ENCODE data around the gene MYOC.
"Not testable (repeated sequence)": the region's sequence is repeated elsewhere in the genome, so short reads cannot be mapped to it uniquely, and the experiment has no call there.

Gene MYOC

DNA sequence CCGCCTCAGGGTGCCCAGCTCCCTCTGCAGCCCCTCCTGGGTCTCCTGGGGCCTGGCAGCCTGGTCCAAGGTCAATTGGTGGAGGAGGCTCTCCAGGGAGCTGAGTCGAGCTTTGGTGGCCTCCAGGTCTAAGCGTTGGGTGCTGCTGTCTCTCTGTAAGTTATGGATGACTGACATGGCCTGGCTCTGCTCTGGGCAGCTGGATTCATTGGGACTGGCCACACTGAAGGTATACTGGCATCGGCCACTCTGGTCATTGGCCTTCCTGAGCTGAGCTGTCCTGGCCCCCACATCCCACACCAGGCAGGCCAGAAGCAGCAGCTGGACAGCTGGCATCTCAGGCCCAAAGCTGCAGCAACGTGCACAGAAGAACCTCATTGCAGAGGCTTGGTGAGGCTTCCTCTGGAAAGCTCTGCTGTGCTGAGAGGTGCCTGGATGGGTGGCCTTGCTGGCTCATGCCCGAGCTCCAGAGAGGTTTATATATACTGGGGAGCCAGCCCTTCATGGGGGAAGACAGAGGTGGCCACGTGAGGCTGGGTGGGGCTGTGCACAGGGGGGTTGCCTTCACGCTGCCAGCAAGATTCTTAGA is at the start of gene MYOC:
TSS of gene MYOC (minus strand) at position 455 of the 589 bp plus-strand sequence. CDS start at position 378, 77 bp downstream.
- no peak for DNase-seq

DNA sequence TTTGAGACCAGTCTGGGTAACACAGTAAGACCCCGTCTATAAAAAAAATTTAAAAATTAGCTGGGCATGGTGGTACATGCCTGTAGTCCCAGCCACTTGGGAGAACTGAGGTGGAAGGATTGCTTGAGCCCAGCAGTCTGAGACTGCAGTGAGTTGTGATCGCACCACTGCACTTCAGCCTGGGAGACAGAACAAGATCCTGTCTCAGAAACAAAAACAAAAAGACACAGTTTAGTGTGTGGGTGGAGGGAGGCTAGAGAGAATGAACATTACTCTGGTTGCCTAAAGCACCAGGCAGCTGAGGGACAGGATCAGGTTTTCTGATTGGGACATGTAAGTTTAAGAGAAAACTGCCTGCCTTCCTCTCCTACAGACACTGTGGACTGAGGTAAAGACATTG is 47.0 kb upstream of the MYOC start:
- no peak for DNase-seq

DNA sequence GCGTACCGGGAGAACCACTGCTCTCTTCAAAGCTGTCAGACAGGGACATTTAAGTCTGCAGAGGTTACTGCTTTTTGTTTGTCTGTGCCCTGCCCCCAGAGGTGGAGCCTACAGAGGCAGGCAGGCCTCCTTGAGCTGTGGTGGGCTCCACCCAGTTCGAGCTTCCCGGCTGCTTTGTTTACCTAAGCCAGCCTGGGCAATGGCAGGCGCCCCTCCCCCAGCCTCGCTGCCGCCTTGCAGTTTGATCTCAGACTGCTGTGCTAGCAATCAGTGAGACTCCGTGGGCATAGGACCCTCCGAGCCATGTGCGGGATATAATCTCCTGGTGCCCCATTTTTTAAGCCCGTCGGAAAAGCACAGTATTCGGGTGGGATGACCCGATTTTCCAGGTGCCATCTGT is 43.3 kb upstream of the MYOC start:
- DNase-seq: not testable (repeated sequence)

DNA sequence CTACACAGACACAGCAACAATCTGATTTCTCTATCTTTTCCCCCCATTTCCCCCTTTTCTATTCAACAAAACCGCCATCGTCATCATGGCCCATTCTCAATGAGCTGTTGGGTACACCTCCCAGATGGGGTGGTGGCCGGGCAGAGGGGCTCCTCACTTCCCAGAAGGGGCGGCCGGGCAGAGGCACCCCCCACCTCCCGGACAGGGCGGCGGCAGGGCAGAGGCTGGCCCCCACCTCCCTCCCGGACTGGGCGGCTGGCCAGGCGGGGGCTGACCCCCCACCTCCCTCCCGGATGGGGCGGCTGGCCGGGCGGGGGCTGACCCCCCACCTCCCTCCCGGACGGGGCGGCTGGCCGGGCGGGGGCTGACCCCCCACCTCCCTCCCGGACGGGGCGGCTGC is 41.1 kb upstream of the MYOC start:
- DNase-seq: not testable (repeated sequence)

DNA sequence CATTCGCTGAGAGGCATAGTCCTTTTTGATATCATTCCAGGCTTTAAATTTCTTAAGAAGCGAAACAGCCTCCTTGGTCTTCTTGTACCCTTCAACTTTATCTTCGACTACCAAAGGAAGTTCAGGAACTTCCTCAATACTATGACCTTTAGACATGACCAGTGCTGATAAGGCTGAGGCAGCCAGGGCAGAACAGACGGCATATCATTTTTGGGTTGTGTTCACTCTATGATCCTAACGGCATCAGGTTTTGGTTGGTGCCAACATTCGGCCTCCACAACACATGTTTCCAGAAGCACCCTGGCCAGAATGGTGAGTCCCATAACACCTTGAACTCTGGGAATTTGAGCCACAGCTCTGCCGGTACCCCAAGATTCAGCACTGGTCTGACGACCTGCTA is 31.4 kb upstream of the MYOC start:
- no peak for DNase-seq

DNA sequence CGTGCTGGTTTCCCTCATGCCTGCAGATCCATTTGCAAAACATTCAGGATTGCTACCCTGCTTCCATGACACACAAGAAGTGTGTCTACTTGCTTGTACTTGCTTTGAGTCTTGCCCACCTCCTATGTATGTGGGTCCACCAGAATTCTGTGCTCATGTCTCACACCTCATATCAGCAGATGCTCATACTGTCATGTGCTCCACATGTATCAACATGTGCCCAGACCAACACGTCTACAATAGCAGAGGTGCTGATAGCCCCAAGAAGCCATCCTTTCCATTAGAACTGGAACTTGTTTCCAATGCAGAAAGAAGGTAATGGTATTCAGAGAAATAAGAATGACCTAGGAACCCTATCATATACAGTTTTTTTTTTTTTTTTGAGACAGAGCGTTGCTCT is 27.9 kb upstream of the MYOC start:
- DNase-seq: no peak

DNA sequence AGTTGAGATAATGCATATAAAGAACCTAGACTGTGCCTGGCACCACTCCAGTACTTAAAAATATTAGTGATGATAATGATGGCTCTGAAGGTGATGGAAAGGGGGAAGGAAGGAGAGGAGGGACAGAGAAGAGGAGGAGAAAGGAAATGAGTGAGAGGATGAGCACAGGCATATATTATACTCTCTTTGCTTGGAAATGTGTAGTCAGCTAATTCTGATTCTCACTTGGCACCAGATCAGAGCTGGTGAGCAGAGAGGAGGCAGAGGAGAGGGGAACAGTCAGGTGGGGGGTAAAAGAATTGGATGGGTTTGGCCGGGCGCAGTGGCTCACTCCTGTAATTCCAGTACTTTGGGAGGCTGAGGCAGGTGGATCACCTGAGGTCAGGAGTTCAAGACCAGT is 24.3 kb upstream of the MYOC start:
- DNase-seq: no peak

DNA sequence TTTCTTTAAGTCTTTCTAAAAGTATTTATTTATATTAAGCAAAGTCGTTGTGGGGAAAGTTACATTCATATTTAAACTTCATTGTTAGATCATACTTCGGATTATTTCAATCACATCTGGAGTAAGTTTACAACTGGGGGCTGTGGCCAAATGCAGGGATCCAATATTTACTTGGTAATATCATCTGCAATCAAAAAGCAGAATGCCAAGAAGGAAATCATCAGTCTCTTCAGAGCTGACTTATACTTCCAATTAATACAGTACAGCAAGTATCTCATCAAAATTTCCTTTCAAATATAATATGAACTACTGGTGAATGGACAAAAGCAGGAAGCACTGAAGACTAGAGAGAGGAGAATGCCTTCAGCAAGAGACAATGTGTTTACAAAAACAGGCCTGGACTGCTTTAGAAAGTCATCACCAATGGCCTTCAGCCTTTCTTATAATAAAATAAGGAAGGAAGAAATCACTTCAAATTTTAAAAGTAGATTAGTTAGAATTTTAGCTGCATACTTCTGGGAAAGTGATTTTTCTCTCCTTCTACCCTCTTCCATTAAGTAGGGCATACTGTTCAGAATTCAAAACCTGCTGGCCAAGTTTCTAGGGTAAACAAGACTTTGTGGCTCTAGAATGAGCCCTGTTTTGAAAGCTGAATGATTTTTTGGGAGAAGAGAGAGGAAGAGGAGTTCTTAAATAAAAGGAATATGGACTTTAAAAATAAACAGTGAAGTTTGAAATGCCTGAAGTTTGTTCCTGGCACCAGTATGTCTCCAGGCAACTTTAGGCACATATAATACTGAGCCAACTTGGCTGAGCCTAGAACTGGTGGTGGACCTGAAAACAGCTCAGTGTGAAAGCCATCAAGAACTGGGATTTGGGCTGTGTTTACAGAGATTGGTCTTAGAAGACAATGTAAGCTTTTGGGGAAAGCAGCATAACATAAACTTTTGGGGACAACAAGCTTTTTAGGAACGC is 22.2 kb upstream of the MYOC start:
- no peak for DNase-seq

DNA sequence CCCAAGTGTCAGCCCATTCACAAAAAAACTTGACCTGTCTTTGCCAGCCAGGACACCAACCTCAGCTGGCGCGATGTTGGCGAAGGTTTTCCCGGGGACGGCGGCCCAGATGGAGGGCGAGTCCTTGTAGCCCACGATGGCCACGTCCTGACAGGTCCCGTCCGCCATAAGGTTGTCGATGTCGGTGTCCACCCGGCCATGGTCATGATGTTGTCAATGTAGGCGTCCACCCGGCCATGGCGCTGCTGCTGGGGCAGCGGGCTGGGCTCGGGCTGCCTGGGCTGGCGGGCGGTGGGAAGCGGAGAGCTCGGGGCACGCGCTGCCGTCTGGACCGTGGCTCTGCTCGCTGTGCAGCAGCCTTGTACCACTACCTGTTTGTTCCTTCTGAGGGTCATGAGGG is 18.3 kb upstream of the MYOC start:
- DNase-seq: no peak

DNA sequence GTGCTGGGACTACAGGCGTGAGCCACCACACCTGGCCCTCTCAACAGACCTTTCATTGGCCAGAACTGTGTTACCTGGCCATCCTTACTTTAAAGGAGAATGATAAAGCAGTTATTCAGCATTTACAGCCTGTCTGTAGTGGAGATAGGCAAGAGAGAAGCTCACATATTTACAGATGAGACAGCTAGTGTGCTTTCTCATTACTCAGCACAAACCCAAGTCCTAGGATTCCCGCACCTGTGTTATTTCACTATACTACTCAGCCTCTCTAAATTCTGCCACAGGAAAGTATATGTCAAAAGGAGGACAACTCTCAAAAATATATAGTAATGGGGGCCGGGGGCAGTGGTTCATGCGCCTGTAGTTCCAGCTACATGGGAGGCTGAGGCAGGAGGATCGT is 15.9 kb upstream of the MYOC start:
- no peak for DNase-seq

DNA sequence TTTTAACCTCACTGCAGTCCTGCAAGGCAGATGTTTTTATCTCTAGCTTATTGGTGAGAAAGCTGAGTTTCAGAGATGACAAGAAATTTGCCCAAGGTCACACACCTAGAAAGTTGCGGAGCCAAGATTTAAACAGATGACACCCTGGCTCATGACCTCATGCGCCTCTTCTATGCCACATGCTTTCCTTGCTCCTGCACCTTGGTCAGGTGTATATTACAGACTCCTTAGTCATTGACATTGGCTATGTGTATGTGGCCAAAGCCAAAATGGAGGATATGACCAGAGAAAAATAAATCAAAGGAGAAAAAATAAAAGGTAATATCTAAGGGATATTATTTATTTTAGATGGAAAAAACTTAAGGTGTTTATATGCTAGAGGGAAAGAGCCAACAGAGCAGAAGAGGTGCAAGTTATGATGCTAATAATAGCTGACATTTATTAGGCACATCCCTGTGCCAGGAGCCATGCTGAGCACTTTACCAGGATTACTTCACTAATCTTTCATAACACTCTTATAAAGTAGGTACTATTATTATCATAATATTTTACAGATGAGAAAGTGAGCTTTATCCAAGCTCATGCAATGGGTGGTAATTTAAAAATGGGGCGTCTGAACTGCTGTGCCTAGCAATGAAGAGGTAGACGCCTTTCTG is 13.8 kb upstream of the MYOC start:
- DNase-seq: no peak

DNA sequence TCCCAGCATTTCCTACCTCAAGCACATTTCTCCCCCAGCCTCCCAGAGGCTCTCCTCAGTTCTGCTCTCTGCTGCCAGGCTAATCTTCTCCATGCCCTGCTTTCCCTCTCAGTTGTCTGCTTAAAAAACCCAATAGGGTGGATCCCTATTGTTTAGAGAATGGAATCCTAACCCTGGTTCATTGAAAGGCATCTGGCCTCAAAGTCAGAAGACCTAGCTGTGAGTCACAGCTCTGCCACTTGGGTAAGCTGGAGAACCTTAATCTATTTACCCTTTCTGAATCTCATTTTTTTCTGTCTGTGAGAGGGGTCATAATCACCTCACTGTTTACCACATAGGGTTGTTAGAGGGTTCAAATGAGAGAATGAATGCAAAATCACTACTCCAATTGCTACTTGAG is 12.5 kb upstream of the MYOC start:
- DNase-seq: no peak

DNA sequence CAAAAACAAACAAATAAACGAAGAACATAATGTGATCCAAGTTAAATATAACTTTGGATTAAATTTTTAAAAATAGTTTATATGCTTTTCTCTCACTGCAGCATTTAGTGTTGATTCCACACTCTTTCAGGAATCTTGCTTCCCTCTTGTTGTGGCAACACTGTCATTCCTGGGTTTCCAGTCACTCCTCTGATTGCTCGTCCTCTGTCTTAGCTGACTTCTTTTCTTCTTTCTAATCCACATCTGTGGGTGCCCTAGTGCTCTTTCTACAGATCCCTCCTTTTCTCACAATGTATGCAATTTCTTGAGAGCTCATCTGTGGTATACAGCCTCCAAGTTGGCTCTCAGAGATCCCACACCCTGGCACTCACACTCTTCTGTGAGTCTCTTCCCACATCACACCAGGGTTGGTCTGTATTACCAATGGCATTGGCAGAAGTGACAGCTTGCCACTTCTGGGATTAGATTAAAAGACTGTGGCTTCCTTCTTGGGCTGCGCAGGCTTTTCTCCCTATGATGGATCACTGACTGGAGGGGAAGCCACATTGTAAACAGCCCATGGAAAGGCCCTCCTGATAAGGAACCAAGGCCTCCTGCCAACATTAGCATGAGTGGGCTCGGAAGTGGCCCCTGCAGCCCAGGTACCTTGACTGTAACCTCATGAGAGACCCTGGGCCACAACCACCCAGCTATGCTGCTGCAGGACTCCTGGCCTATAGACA is 11.5 kb upstream of the MYOC start:
- DNase-seq: no peak

DNA sequence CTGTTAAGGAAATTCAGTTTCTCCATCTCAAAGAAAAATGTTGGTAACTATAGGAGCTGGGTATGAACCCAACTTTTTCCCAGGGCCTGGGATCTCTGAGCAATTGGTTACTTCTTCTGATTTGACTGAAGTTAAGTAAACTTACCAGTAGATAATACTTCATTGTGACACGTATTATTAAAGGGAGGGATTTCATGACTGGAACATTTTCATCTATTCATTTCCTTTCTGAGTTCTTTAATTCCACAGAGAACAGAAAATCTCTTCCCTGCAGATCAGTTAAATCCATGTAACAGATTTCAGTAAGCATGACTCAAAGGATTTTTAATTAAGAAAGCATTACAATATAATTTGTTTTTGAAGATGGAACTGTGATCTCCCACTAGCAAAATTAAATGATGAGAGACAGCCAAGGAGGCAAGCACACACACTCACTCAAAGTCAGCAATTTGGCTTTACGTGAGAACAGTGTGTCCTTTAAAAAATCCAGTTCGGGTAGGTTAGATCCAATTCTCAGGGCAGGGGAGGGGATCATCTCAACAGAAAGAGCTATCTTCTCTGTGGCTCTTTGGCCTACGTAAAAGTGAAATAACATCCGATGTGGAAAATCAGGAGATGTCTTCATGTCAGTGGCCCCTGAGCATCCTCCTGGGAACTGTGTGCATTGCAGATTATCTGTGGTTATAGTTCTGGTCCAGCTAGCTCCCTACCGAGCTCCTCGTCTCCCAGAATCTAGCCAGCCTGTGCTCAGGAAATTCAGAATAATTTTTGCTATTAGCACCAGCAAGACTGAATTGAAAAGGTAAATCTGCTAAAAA is 10.8 kb upstream of the MYOC start:
- no peak for DNase-seq

DNA sequence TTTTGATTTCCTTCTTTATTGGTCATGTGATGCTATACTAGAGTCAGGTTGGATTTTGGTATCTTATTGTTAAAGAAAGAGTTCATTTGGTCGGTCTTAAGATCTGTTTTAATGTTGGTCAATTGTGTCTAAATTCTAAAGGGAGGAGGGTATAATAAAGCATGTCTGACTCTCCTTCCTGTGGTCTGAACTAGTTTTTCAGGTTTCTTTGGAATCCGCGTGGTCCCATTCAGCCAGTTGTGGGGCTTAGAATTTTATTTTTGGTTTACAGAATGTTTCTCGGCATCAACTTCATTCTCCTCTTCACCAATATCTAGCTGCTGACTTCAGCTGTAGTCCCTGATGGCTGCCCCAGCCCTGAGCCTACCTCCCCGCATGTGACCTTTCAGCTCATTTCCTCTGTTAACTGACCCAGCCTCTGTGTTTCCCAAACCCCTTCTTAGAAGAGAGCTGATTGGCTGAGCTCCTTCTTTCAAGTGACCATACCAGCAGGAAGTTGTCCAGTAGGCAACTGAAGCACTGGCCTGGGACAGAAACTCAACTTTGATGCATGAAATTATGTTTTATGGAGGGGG is 8.7 kb upstream of the MYOC start:
- no peak for DNase-seq

DNA sequence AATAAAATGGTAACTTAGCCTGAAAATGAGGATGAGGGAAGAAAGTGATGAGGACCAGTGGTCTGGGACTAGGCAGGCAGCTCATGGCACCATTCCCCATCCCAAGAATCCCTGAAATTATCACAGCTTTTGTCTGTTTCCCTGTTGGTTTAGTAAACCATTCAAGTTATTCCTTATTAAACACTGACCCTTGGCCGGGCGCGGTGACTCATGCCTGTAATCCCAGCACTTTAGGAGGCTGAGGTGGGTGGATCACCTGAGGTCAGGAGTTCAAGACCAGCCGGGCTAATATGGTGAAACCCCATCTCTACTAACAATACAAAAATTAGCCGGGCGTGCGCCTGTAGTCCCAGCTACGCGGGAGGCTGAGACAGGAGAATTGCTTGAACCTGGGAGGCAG is 3.7 kb upstream of the MYOC start:
- not testable (repeated sequence) for DNase-seq

DNA sequence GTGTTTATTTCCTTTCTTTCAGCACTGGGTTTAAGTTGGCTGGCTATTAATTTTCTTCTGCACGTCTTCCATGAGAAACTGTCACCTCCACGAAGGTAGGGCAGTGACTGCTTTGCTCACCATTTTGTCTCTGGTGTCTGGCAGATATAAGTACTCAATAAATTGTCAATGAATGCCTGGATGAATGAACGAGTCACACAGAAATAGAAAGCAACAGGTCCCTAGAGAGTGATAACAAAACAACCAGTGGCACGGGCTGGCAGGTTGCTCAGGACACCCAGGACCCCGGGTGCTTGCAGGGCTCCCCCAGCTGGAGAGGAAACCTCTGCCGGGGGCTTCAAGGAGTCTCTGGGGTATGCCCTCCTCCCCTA is 3.2 kb upstream of the MYOC start:
- no peak for DNase-seq

DNA sequence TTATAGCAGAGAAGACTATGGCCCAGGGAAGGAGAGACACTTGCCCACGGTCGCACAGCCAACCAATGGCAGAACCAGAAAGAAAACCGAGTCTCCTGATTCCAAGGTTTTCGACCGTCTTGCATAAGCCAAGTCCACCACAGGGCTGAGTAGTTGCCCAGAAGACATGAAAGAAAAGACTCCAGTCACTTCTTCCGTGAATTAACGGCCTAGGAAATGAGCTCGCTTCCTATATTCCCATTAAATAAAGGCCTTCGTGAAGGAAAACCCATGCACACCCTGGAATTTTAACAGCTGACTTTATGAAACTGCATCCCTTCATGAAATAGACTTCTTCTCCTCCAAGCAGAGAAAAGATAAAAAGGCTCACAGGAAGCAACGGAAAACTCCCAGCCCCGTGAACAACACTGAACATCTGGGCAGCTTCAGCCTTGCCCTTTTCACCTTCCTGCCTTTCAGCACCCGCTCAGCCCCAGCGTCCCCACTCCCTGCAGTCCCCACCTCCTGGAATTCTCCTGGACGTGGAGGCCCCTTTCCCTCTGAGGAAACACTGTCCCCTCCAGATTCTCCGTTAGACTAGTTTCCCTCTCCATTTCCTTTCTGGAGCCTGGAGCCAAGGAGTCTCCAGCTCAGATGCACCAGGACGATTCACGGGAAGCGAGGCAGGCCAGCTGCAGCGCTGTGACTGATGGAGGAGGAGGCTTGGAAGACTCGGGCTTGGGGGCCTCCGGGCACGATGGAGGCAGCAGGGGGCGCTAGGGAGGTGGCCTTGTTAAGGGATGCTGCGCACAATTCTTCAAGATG is 2.7 kb upstream of the MYOC start:
- DNase-seq: peak; percentile 12

DNA sequence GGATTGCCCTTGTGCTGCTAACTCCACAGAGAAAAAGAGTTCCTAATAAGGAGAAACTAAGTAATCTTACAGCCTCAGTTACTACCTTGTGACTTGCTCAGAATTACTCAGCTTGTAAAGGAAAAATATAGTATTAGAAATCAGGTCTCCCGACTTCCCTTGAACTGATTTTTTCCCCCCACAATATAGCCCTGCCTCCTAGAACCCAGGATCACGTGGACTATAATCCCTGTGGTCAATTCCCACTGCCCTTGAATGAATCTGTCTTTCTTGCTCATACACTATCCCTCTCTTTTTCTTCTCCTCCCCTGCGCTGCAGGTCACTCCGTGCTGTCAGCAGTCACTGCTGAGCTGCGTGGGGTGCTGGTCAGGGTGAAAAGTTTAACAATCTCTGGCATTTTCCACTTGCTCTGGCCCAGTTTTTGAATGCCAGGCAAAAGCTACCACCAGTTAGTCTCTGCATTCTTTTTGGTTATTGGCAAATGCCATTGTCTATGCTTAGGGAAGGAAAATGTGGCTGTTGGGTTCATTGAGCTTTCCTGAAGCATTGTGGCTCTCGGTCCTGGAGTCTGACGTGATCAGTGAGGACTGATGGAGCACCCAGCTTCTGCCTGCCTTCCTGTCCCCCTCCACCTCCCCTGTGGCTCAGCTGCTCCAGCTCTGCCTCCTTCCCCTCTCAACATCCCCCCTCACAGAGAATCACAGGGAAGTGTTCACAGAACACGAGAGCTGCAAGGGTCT is 1.9 kb upstream of the MYOC start:
- no peak for DNase-seq

DNA sequence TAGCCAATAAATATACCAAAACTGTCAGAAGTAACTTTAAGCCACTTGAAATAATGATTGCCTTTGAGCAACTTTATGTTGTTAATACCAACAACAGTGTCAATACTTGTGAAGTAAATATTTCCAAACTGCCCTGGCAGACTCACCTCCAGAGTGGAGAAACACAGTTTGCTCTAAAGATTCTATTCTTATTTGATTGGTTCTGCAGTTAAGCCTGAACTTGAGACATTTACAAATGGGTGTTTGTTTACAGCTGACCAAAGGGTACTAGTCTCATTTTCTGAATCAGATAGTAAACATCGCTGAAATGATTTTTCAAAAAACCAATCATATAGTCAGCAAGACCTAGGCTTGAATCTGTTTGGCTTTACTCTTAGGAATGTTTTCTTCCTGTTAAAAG is 1.3 kb upstream of the MYOC start:
- DNase-seq: no peak

DNA sequence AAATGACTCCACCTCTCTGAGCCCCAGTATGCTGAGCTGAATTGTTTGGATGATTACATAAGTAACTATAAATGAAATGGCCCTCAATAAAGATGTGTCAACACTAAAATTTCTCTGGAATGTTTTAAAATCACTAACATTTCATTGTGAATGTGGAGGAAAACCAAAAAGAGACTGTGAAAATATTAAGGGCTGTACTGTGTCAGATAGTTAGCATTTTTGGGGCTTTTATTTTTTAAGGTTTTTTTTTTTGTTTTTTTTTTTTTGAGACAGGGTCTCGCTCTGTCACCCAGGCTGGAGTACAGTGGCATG is 6.3 kb downstream of the MYOC start:
- no peak for DNase-seq
